Erythroblast (primary cell): ENCODE data around the gene ATP6V0C.
"Not testable (repeated sequence)": the region's sequence is repeated elsewhere in the genome, so short reads cannot be mapped to it uniquely, and the experiment has no call there.

Experiments used
- DNase-seq, 2 experiments: peaks; one replicate each; lab custom pipeline; 2025; lab: John Stamatoyannopoulos, UW
- GATA1 ChIP-seq: IDR thresholded peaks from 2 replicates; pipeline ENCODE4 v1.6.1; 2011; ENCODE audit warnings: low read depth, mild to moderate bottlenecking, control low read depth, low read length, moderate library complexity
- POLR2A ChIP-seq: IDR thresholded peaks from 2 replicates; pipeline ENCODE4 v1.6.1; 2011; ENCODE audit warnings: mild to moderate bottlenecking, low read length

ATP6V0C gene

DNA sequence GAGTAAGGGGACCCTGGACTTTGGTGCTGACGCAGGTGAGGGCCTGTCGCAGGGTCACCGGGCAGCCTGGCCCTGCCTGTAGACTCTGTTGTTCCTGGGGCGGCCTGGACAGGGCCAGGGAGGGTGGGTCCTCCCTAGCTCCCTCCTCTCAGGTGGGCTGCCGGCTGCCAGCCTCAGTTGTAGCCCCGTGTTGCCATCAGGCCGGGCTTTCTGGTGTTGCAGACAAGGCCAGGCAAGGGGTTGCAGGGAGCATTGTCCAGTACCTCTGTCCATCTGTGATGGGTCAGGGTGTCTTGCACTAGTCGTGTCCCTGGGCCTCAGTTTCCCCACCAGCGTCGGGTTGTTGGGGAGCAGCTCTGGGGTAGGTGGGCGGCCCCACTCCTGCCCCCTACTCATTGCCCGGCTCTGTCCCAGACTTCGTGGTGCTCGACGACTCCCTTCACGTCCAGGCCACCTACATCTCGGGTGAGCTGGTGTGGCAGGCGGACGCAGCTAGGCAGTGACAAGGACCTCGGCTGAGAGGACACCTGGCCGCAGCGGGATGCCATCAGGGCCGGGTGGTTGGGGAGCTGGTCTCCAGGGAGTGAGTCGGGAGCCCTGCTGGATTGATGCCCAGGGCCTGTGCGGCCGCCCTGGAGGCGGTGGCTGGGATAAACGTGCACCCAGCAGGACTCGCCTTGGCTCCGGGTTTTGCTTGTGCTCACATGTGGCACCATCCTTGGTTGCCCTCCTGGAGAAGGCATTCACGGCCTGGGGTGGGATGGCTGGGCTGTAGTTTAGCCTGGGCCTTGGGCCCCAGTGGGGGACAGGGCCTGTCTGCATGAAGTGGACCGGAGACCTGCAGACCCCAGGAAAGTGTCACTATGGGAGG is 15.5 kb downstream of the ATP6V0C start:
- no peak for TF ChIP-seq GATA1
- TF ChIP-seq POLR2A, result no peak
- DNase-seq, result peak in 1 of 2 experiments; percentile 30

DNA sequence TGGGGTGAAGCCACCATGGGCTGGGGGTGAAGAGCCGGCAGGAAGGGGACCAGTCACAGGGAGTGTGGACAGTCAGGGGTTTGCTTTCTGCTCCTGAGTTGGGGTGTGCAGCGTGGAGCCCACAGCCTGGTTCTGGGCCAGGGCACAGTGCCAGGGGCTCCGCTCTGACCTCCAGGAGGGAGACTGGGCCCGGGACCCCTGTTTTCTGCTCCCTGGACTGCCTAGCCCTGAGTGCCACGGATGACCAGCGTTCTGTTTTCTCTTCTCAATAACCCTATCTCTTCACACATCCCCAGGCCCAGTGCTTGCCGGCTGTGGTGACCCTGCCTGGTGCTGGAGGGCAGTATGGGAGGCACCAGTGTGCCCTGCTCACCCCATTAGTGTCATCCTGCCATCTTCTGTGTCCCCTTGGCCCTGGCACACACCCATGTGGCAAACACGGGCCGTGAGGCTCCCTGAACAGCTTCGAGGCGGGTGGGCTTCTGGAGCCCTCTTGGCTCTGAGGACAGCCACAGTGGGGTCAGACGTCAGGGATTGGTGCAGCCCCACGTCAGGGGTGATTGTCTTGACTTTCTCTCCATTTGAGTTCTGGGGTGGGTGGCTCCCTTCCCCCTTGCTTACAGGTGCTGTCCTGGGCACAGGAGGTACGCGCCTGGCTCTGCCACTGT is 16.3 kb downstream of the ATP6V0C start:
- TF ChIP-seq GATA1 (no peak), POLR2A (no peak)
- no peak for DNase-seq

DNA sequence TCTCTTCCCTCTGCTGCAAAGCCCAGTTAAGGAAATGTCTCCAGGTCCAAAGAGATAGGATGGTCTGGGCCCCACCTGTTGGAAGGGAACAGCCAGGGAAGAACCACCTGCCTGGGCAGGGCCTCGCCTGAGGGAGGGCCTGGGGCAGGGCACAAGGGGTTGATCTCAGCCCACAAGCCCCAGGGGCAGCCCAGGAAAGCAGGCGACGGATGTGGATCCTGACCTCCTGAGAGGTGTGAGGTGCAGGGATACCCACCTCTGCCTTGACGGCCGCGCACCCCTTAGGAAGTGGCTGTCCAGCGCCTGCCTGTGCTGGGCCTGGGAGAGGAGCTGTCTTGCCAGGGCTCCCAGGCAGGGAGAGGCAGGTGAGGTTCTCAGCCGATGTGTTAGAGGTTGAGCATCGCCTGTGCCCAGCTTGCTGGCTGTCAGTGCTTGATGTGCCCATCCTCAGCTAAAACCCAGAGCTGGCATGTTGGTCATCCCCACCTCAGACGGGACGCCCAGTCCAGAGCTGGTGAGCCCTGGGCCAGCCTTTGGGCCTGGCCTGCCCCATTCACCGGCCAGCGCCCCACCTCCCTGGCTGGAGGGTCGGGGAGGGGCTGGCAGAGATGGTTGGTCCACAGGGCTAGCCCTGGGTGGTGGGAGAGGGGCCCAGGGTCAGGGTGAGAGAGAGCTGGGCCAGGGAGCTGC is 17.0 kb downstream of the ATP6V0C start:
- DNase-seq, result no peak
- TF ChIP-seq GATA1 (no peak), POLR2A (no peak)

DNA sequence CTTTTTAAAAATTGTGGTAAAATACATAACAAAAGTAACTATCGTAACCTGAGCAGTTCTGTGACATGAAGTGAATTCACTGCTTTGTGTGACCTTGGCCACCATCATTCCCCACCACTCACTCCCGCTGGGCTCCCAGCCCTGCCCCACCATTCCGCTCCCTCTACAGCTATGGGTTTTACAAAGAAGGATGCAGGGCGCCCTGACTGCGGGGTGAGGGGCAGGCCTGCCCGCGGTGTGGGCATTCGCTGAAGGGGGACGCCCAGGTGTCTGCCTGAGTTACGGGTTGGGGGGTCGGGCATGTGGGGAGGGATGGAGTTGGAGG is 17.6 kb downstream of the ATP6V0C start, which contains the start of gene CEMP1:
CEMP1 (minus strand) TSS at position 38 of the 325 bp plus-strand sequence. CDS start 335 bp downstream, outside the sequence.
- no peak for DNase-seq
- TF ChIP-seq GATA1 (no peak), POLR2A (no peak)

DNA sequence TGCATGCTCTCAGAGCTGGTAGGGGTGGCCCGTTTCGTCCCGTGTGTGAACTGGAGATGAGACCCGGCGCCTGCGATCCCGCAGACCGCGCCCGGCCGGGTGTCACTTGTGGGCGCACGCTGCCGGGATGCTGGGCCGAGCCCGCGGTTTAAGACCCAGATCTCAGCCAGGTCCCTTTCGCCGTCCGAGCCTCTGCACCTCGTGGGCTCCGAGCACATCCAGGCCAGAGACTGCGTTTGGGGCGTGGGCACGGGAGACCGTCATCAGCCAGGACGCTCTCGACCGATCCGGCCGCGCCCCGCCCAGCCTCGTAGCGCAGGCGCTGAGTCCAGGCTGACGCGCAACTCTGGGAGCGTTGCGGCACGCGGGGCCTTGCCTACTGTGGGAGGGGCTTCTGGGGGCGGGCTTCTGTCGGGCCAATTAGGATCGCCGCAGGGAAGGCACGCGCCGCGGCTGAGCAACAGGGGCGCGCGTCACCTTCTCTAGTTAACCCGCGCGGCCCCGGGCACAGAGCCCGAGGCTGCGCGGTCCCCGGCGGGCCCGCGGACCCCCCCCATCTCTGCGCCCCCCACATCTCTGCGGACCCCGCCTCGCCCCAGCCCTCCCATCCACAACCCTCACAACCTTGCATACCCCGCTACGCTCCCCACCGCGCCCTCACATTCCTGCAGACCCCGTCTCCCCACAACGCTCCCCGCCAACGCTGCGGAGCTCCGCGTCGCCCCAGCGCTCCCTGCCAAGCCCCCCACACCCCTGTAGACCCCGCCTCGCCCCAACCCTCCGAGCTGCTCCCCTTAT is 18.1 kb downstream of the ATP6V0C start:
- no peak for TF ChIP-seq GATA1
- TF ChIP-seq POLR2A, result peak; percentile 67
- peak; percentile 97 to 99 for DNase-seq

DNA sequence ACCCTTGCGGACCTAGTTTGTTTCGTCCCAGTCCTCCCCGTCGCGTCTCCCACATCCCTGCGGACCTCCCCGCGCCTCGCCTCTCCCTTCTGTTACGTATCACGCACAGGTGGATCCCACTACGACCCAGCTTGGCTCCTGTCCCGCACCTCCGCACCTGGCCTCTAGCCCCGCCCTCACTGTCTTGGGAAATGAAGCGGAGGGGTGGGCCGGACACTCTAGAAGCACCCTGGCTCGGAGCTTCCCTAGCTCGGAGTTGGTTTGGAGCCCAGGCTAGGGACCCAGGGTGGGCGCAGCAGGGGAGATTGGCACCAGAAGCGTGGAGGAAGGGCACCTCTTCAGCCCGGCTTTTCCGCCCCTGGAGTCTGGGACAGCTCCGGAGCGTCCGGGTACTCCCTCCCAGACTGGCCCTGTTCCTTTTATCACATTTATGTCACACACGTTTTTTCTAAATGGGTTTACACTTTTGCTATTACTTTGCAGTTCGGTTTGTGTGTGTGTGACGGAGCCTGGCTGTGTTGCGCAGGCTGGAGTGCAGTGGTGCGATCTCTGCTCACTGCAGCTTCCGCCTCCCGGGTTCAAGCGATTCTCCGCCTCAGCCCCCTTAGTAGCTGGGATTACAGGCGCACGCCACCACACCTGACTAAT is 18.9 kb downstream of the ATP6V0C start:
- no peak for TF ChIP-seq GATA1

DNA sequence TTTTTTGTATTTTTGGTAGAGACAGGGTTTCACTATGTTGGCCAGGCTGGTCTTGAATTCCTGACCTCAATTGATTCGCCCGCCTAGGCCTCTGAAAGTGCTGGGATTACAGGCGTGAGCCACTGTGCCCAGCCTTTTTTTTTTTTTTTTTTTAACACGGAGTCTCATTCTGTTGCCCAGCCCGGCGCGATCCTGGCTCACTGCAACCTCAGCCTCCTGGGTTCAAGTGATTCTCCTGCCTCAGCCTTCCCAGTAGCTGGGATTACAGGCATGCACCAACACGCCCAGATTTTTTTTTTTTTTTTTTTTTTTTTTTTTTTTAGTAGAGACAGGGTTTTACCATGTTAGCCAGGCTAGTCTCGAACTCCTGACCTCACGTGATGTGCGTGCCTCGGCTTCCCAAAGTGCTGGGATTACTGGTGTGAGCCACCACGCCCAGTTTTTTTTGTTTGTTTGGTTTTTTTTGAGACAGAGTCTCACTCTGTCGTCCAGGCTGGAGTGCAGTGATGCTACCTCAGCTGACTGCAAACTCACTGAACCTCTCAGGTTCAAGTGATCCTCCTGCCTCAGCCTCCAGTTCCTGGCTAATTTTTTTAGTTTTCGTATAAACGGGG is 19.5 kb downstream of the ATP6V0C start:
- DNase-seq, result not testable (repeated sequence)

More for the DNA sequence above, 18.9 kb downstream of the ATP6V0C start:
- DNase-seq, result peak; percentile 63 to 73

DNA sequence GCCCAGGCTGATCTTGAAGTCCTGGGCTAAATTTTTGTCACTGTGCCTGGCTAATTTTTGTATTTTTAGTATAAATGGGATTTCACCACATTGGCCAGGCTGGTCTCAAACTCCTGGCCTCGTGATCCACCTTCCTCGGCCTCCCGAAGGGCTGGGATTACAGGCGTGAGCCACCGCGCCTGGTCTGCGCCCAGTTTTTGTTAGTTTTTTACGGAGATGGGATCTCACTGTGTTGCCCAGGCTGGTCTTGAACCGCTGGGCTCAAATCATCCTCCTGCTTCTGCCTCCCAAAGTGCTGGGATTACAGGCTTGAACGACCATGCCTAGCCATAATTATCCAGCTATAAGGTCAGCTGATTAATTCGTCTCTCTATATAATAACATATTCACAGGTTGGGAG is 20.2 kb downstream of the ATP6V0C start:
- TF ChIP-seq POLR2A (no peak), GATA1 (no peak)
- DNase-seq, result no peak

DNA sequence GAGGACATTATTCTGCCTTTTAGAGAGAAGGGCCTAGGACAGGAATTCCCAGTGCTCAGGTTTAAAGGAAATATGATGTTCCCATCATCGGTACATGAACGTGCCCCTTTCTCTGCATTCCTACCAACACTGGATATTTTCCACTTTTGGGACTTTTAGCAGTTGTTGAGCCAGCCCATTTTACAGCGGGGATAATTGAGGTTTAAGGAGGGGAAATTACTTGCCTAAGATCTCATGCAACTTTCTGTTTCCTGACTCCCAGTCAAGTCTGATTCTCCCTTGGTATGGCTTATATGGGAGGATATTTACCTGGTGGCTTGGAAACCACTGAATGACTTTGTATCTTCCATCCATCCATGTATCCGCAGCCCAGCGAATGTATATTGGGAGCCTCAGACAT is 20.6 kb downstream of the ATP6V0C start:
- DNase-seq, result not testable (repeated sequence)

DNA sequence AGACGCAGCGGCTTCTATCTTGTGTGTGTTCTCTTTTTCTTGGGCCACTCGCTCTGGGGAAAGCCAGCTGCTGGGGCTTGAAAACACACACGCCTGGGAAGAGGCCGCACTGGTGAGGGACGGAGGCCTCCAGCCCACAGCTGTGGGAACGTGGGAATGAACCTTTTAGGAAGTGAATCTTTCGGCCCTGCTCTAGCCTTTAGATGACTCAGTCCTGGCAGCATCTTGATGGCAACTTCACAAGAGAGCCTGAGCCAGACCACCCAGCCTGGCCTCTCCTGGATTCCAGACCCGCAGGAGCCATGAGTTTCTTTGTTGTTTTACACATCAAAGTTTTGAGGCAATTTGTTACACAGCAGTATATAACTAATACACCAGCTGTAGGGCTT is 21.9 kb downstream of the ATP6V0C start:
- no peak for DNase-seq

DNA sequence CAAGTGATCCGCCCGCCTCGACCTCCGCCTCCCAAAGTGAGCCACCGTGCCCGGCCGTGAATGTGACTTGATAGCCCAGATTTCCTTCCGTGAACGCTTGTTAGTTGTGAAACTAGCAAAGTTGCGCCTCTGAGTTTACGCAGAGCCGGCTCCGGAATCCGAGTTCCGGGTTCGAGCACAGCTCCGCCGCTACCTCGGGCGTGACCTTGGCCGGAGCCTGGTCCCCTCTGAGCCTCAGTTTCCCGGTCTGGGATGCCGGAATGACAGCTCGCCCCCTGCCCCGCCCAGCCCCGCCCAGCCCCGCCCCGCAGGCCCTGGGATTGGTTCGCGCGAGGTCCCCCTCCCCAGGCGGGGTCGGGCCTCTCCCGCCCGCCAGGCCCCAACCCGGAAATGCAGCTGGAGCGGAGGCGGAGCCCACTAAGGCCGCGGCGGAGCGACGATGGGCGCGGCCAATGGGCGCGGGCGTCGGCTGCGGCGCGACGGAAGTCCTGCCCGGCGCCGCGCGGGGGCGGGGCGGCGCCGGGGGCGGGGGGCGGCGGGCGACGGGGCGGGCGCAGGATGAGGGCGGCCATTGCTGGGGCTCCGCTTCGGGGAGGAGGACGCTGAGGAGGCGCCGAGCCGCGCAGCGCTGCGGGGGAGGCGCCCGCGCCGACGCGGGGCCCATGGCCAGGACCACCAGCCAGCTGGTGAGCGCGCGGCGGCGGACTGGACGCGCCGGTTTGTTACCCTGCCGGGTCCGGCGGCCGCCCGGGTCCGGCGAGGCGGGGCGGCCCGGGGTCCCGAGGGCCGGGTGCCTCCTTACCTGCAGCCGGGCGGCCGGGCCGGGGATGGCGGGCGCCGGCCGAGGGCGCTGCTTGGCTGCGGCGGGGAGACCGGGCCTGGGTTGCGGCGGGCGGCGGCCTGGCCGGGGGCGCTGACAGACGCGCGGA is 24.0 kb downstream of the ATP6V0C start, which contains the start of gene PDPK1:
PDPK1 (plus strand) TSS at position 571 of the 929 bp plus-strand sequence; CDS start at position 663, 92 bp downstream.
- TF ChIP-seq POLR2A (no peak), GATA1 (no peak)
- peak; percentile 96 to 97 for DNase-seq

More for the DNA sequence above, 21.9 kb downstream of the ATP6V0C start:
- TF ChIP-seq POLR2A (no peak), GATA1 (no peak)

DNA sequence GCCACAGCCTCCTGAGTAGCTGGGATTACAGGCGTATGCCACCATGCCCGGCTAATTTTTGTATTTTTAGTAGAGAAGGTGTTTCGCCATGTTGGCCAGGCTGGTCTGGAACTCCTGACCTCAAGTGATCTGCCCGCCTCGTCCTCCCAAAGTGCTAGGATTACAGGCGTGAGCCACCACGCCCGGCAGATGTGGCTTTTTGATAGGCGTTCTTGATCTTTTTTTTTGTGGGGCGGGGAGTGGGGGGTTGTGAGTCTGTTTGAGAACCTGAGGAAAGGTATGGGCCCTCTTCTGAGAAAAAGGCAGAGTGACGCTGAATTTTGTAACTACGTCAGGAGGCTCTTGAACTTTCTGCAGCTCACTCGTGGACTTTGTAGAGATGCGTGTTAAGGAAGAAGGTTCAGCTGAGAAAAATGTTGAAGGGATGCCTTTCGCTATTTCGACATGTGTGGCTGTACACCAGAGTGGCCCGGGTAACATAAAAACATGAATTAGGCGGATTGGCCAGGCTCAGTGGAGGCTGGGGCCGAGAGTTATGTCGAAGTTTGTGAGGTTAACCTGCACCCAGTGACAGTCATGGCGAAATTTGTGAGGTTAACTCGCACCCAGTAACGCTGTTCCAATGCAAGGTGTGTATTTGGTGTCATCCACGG is 25.6 kb downstream of the ATP6V0C start:
- DNase-seq, result peak in 1 of 2 experiments; percentile 66

DNA sequence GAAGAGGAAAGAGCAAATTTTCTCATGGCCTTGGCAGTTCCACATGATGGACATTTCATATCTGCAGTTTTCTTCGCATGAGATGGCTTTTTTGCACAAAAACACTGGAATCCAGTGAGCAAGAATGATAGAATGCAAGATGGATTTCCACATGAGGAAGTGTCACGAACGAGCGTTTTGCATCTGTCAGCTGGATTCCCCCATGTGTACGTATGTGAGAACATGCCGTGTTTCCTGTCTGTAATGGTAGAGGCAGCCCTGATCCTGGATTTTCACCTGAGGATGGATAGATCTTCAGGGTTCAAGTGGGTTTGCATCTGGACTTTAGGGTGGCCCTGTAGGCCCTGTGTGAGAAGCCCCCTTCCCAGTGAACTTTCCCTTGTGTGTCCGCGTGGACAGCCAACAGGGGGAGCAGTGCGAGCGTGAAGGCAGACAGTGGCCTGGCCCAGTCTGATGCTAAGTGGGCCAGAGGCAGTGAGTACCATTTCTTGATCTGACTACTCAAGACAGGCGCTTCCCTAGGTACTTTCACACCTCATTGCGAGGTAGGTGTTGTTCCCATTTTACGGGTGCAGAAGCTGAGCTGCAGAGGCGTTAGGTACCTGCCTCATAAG is 26.2 kb downstream of the ATP6V0C start:
- peak; percentile 45 to 46 for DNase-seq

DNA sequence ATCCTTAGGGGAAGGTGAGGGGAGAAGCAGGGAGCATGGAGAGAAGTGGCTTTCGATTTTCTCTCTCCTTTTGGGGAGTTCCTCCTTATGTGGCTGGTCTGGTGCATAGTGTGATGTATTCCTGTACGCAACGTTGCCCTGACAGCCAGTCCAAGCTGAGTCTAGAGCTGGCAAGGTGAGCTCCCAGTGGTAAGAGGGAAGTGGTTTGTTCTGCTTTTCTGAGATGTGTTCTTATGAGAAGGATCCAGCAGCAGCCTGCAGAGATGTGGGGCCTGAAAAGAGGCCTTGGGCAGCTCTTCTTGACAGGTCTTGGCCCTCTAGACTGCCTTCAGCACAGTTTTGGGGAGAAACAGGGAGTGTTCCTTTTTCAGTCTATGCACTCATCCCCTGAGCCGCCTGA is 27.2 kb downstream of the ATP6V0C start:
- DNase-seq, result not testable (repeated sequence)

DNA sequence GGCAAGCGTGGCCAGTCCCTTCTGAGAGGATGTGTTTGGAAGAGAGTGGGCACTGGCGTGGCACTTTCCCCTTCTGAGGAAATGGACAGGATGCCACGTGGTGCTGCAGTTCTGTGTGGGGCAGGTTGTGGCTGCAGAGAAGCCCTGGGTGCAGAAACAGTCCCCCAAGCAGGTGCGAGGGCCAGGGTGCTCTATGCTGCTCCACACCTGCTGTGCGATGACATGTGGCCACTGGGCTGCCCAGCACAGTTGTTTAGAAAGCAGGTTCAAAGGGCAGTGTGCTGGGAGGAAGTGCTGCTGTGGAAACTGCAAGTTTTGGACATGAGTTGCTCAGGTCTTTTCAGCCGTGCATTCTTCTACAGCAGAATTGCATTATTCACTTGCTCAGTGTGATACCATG is 27.7 kb downstream of the ATP6V0C start:
- not testable (repeated sequence) for DNase-seq

DNA sequence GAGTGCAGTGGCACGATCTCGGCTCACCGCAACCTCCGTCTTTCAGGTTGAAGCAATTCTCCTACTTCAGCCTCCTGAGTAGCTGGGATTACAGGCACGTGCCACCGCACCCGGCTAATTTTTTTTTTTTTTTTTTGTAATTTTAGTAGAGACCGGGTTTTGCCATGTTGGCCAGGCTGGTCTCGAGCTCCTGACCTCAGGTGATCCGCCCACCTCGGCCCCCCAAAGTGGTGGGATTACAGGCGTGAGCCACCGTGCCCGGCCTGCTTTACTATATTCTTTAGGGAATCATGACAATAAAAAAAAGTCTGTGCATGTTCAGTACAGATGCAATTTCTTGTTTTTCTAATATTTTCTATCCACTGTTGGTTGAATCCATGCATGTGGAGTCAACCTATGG is 30.0 kb downstream of the ATP6V0C start:
- not testable (repeated sequence) for DNase-seq
